PFSK-1 (cell line): ENCODE data around the gene CALCOCO1.

Experiments
- FOXP2 ChIP-seq: optimal IDR thresholded peaks from 2 replicates; pipeline ENCODE3; 2011; ENCODE audit warnings: borderline replicate concordance, control low read depth, inconsistent platforms; ENCODE audit not compliant: insufficient read depth; ENCODE audit errors: extremely low read length, extremely low read depth
- POLR2AphosphoS5 ChIP-seq: IDR thresholded peaks from 2 replicates; pipeline ENCODE4 v1.6.1; 2012; ENCODE audit warnings: low read depth, mild to moderate bottlenecking, control low read depth, low read length, moderate library complexity
- SIN3A ChIP-seq: IDR thresholded peaks from 2 replicates; pipeline ENCODE4 v1.6.1; 2012; ENCODE audit warnings: mild to moderate bottlenecking, low read length, moderate library complexity, borderline replicate concordance; ENCODE audit not compliant: insufficient read depth
- TAF1 ChIP-seq: IDR thresholded peaks from 2 replicates; pipeline ENCODE4 v1.6.1; 2012; ENCODE audit warnings: low read length, control low read depth, borderline replicate concordance; ENCODE audit not compliant: insufficient read depth
- TF ChIP-seq, protein P1 (sequence below), 2 experiments: IDR thresholded peaks; 2 replicates each; pipeline versions ENCODE4 v1.6.1 to v1.8.0; 2011 to 2012; ENCODE audit warnings: low read depth in 2 of 2, low read length in 2 of 2, control low read depth in 1 of 2, inconsistent platforms in 1 of 2, mild to moderate bottlenecking in 1 of 2, moderate library complexity in 1 of 2; ENCODE audit not compliant: insufficient read depth in 1 of 2

DNA sequence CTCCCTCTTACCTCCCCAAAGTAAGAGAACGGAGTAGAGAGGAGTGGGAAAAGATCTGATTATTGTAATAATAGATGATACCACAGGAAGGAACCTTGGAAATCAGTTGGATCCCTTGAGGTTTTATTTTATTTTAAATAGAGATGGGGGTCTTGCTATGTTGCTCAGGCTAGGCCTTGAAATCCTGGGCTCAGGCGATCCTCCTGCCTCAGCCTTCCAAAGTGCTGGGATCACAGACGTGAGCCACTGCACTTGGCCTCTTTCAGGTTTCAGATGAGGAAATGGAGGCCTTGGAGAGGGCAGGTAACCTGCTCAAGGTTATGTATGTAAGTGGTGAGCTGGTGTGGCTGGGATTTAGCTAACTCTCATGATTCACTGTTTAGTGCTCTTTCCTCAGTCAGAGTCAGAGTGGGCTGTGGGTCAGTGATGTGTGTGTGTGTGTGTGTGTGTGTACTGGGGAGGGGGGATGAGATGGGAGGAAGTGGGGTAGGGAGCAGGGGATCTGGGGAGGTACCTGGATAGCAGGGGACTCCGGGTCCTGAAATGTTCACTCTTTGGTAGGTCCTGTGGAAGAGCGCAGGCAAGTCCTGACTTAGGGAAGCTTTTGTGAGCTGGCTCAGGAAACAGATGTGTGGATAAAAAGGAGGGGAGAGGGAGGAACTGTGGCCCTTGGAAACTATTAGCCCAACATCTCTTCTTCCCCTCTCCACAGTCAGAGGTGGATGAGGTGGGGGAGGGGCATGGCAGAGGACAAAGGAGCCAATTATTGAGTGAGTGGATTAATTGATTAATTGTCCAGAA lies 29.2 kb upstream of the CALCOCO1 start:
- TF ChIP-seq POLR2AphosphoS5 = no peak
- TF ChIP-seq SIN3A = no peak
- TF ChIP-seq TAF1 = no peak
- TF ChIP-seq, protein P1, sequence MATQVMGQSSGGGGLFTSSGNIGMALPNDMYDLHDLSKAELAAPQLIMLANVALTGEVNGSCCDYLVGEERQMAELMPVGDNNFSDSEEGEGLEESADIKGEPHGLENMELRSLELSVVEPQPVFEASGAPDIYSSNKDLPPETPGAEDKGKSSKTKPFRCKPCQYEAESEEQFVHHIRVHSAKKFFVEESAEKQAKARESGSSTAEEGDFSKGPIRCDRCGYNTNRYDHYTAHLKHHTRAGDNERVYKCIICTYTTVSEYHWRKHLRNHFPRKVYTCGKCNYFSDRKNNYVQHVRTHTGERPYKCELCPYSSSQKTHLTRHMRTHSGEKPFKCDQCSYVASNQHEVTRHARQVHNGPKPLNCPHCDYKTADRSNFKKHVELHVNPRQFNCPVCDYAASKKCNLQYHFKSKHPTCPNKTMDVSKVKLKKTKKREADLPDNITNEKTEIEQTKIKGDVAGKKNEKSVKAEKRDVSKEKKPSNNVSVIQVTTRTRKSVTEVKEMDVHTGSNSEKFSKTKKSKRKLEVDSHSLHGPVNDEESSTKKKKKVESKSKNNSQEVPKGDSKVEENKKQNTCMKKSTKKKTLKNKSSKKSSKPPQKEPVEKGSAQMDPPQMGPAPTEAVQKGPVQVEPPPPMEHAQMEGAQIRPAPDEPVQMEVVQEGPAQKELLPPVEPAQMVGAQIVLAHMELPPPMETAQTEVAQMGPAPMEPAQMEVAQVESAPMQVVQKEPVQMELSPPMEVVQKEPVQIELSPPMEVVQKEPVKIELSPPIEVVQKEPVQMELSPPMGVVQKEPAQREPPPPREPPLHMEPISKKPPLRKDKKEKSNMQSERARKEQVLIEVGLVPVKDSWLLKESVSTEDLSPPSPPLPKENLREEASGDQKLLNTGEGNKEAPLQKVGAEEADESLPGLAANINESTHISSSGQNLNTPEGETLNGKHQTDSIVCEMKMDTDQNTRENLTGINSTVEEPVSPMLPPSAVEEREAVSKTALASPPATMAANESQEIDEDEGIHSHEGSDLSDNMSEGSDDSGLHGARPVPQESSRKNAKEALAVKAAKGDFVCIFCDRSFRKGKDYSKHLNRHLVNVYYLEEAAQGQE (IDR thresholded peaks at IDR 0.05; ENCODE audit: insufficient read depth in 1 of 2, low read depth in 2 of 2, low read length in 2 of 2) = no peak
- TF ChIP-seq FOXP2 = no peak
